Panc1 (cell line): ENCODE data around the gene TLE3.

Experiments
- CTCF ChIP-seq: fragments of 450-650 bp; IDR thresholded peaks from 2 replicates; pipeline ENCODE4 v1.5.1; 2017; ENCODE audit warnings: mild to moderate bottlenecking
- POLR2AphosphoS5 ChIP-seq: IDR thresholded peaks from 2 replicates; pipeline ENCODE4 v1.6.1; 2012; ENCODE audit warnings: mild to moderate bottlenecking, low read depth, low read length, moderate library complexity

GRCh38 chr15:70055601-70056051 is 42.1 kb downstream of the TLE3 start:
- TF ChIP-seq CTCF (no peak), POLR2AphosphoS5 (no peak)
